DOHH2 (cell line): Measurements from ENCODE around the gene CCDC87.

Source experiments
- CTCF ChIP-seq: fragments of 200-600 bp; sonication (generic); IDR thresholded peaks from one replicate; pipeline ENCODE4 v1.5.1; 2014; ENCODE audit warnings: antibody characterized with exemption, mild to moderate bottlenecking, low read depth, low read length; ENCODE audit not compliant: poor library complexity, severe bottlenecking
- EZH2phosphoT487 ChIP-seq: fragments of 200-600 bp; sonication (generic); IDR thresholded peaks from 2 replicates; pipeline ENCODE4 v1.6.1; 2017; ENCODE audit warnings: borderline replicate concordance, mild to moderate bottlenecking, antibody characterized with exemption, low read length, moderate library complexity, mixed read lengths

- TF ChIP-seq CTCF (no peak), EZH2phosphoT487 (no peak)
Measured at GRCh38 chr11:66556086-66556485, 36.8 kb downstream of the CCDC87 start.
